Measurements from ENCODE around the gene DOCK10. TPM values are rescaled to one million over a fixed set of nuclear protein-coding genes. Genes with fewer than 3 reads are reported as not detected.

Gene DOCK10
- total RNA-seq, result 0.28 and 2.3 TPM in 2 replicates

GRCh38 chr2:225041851-225042799 lies at the start of gene DOCK10:
Gene DOCK10 (minus strand): TSS chr2:225042468. CDS start chr2:225042374, 94 bp downstream.

GRCh38 chr2:224716201-224716600 lies 326.1 kb downstream of the DOCK10 start, which contains the start of gene CCDC195:
Gene CCDC195 (minus strand): TSS chr2:224716365. CDS start chr2:224716365, 0 bp downstream.

Data from airway epithelial cell (primary cell).